A673 (cell line): ENCODE data around the gene NSD1.

Experiments
- EZH2 ChIP-seq: fragments of 200-600 bp; sonication (generic); IDR thresholded peaks from 2 replicates; pipeline ENCODE4 v1.6.1; 2017; ENCODE audit warnings: borderline replicate concordance, low read depth, mild to moderate bottlenecking, mixed read lengths, antibody characterized with exemption, low read length; ENCODE audit not compliant: poor library complexity, severe bottlenecking
- TF ChIP-seq, protein P1 (sequence below): fragments of 300-800, 200-600 bp; sonication (generic); conservative IDR thresholded peaks from 2 replicates; pipeline ENCODE4 v1.5.1; 2017; ENCODE audit warnings: low read depth, mild to moderate bottlenecking, antibody characterized with exemption, low read length, moderate library complexity, mixed read lengths

- TF ChIP-seq, protein P1, sequence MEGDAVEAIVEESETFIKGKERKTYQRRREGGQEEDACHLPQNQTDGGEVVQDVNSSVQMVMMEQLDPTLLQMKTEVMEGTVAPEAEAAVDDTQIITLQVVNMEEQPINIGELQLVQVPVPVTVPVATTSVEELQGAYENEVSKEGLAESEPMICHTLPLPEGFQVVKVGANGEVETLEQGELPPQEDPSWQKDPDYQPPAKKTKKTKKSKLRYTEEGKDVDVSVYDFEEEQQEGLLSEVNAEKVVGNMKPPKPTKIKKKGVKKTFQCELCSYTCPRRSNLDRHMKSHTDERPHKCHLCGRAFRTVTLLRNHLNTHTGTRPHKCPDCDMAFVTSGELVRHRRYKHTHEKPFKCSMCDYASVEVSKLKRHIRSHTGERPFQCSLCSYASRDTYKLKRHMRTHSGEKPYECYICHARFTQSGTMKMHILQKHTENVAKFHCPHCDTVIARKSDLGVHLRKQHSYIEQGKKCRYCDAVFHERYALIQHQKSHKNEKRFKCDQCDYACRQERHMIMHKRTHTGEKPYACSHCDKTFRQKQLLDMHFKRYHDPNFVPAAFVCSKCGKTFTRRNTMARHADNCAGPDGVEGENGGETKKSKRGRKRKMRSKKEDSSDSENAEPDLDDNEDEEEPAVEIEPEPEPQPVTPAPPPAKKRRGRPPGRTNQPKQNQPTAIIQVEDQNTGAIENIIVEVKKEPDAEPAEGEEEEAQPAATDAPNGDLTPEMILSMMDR = no peak
- TF ChIP-seq EZH2 = no peak
Observed at GRCh38 chr5:177220576-177220975, 87.0 kb downstream of the NSD1 start.
